HepG2 (cell line): ENCODE results near the gene RPRD1A. TPM values are rescaled to one million over a fixed set of nuclear protein-coding genes. Genes with fewer than 3 reads are reported as not detected.

Experiments used
- AGO2 ChIP-seq: fragments of 200-400 bp; formaldehyde crosslinking; optimal IDR thresholded peaks from 2 replicates; pipeline ENCODE3; 2017; ENCODE audit warnings: mild to moderate bottlenecking, low read depth, low read length, moderate library complexity
- DR1 ChIP-seq: sonication (generic); formaldehyde crosslinking; IDR thresholded peaks from 2 replicates; pipeline ENCODE4 v1.8.0; 2021; ENCODE audit warnings: mild to moderate bottlenecking, missing genetic modification reagents, inconsistent platforms
- FOXO4 ChIP-seq: sonication (generic); formaldehyde crosslinking; conservative IDR thresholded peaks from 2 replicates; pipeline ENCODE4 v1.8.1; 2023; ENCODE audit warnings: missing genetic modification reagents
- HES4 ChIP-seq: sonication (generic); formaldehyde crosslinking; IDR thresholded peaks from 2 replicates; pipeline ENCODE4 v1.9.0; 2021; ENCODE audit warnings: mild to moderate bottlenecking, missing genetic modification reagents, borderline replicate concordance
- HNF1A ChIP-seq, 2 experiments: sonication (generic) in 1 of 2; formaldehyde crosslinking in 1 of 2; IDR thresholded peaks; 2 replicates each; pipeline versions ENCODE4 v1.4.0 to v1.6.1; 2016 to 2020; ENCODE audit warnings: borderline replicate concordance in 1 of 2, low read depth in 1 of 2, mild to moderate bottlenecking in 1 of 2, missing genetic modification reagents in 1 of 2
- HNF1B ChIP-seq: sonication (generic); formaldehyde crosslinking; IDR thresholded peaks from 2 replicates; pipeline ENCODE4 v1.5.1; 2020; ENCODE audit warnings: mild to moderate bottlenecking, moderate library complexity, missing genetic modification reagents
- NR0B2 ChIP-seq: sonication (generic); formaldehyde crosslinking; IDR thresholded peaks from 2 replicates; pipeline ENCODE4 v1.4.0; 2020; ENCODE audit warnings: mild to moderate bottlenecking, missing genetic modification reagents
- SMC3 ChIP-seq: IDR thresholded peaks from 2 replicates; pipeline ENCODE4 v1.6.1; 2011; ENCODE audit warnings: low read length, improper control_type of control experiment
- THAP7 ChIP-seq: sonication (generic); formaldehyde crosslinking; IDR thresholded peaks from 2 replicates; pipeline ENCODE4 v1.8.1; 2023; ENCODE audit warnings: mild to moderate bottlenecking, missing genetic modification reagents
- USF2 ChIP-seq, 2 experiments: sonication (generic) in 1 of 2; formaldehyde crosslinking in 1 of 2; IDR thresholded peaks; 2 replicates each; pipeline versions ENCODE4 v1.5.1 to v1.6.1; 2011 to 2020; ENCODE audit warnings: borderline replicate concordance in 1 of 2, low read depth in 1 of 2, low read length in 1 of 2, mild to moderate bottlenecking in 1 of 2, missing genetic modification reagents in 1 of 2, moderate library complexity in 1 of 2
- ZNF230 ChIP-seq: sonication (generic); formaldehyde crosslinking; IDR thresholded peaks from 2 replicates; pipeline ENCODE4 v1.4.0; 2020; ENCODE audit warnings: mild to moderate bottlenecking, missing genetic modification reagents
- ZNF253 ChIP-seq: sonication (generic); formaldehyde crosslinking; IDR thresholded peaks from 2 replicates; pipeline ENCODE4 v1.8.0; 2022; ENCODE audit warnings: mild to moderate bottlenecking, missing genetic modification reagents, borderline replicate concordance
- ZNF292 ChIP-seq: sonication (generic); formaldehyde crosslinking; IDR thresholded peaks from 2 replicates; pipeline ENCODE4 v1.8.1; 2022; ENCODE audit warnings: mild to moderate bottlenecking, low read depth, missing genetic modification reagents, borderline replicate concordance
- ZNF7 ChIP-seq: IDR thresholded peaks from 2 replicates; pipeline ENCODE4 v1.6.1; 2016; ENCODE audit warnings: missing biosample characterization, missing genetic modification reagents
- ZNF776 ChIP-seq: sonication (generic); formaldehyde crosslinking; IDR thresholded peaks from 2 replicates; pipeline ENCODE4 v1.4.0; 2020; ENCODE audit warnings: mild to moderate bottlenecking, missing genetic modification reagents
- polyA plus RNA-seq, 8 experiments: library from polyadenylated mRNA; depleted of rRNA in 3 of 8; stranded (reverse) in 7 of 8; unstranded in 1 of 8; fragments of >200 nt; fragmentation: Illumina TruSeq in 4 of 8; extraction: Trizol in 4 of 8; gene quantifications; 2 replicates each; pipeline versions ENCODE4 v1.2.1 to v1.2.3, GENCODE V29; 2011 to 2016; ENCODE audit warnings: low read depth in 4 of 8, missing spikeins in 1 of 8, mixed read lengths in 1 of 8; ENCODE audit not compliant: insufficient read depth in 1 of 8
- total RNA-seq, 5 experiments: library from RNA; depleted of rRNA; stranded (reverse); fragments of >200 nt; fragmentation: Illumina TruSeq; extraction: Trizol; gene quantifications; 2 replicates each; pipeline ENCODE4 v1.2.3, GENCODE V29; 2016; ENCODE audit warnings: low read depth in 1 of 5

Gene RPRD1A
- total and polyA plus RNA-seq, 2 of the 13 experiments (the other 11 are each of a cell fraction or from before 2014, with no cell fraction given): 42.5 to 78.2 TPM

GRCh38 chr18:35972197-35973000 is 95.0 kb downstream of the RPRD1A start, which contains the start of gene RMP24 (continued):
- 0 out of 2 replicates have a peak, but pooled peaks have one; percentile 50 for TF ChIP-seq ZNF253 (CRISPR knock-in tag)
- TF ChIP-seq HES4 (CRISPR knock-in tag): 0 out of 2 replicates have a peak, but pooled peaks have one; percentile 84
- TF ChIP-seq HNF1B (CRISPR knock-in tag): peak; percentile 58; the same call in 1 of the 2 replicates
- no peak for TF ChIP-seq USF2 (IDR thresholded peaks at IDR 0.05; ENCODE audit: low read depth, low read length)
- no peak for TF ChIP-seq USF2 (CRISPR knock-in tag; IDR thresholded peaks at IDR 0.05; ENCODE audit: borderline replicate concordance)
- TF ChIP-seq FOXO4: no peak
- TF ChIP-seq THAP7 (CRISPR knock-in tag): 0 out of 2 replicates have a peak, but pooled peaks have one; percentile 62
- peak; percentile 53 for TF ChIP-seq NR0B2 (CRISPR knock-in tag)
- peak; percentile 67 for TF ChIP-seq DR1 (CRISPR knock-in tag)
- TF ChIP-seq HNF1A (IDR thresholded peaks at IDR 0.05; ENCODE audit: low read depth): peak; percentile 57; the same call in 1 of the 2 replicates
- TF ChIP-seq HNF1A (CRISPR knock-in tag; IDR thresholded peaks at IDR 0.05; ENCODE audit: borderline replicate concordance): peak; percentile 53; the same call in 1 of the 2 replicates
- TF ChIP-seq ZNF7 (CRISPR knock-in tag): no peak
- peak; percentile 45 for TF ChIP-seq AGO2
- TF ChIP-seq ZNF230 (CRISPR knock-in tag): no peak; the same call in 1 of the 2 replicates
- TF ChIP-seq ZNF292 (CRISPR knock-in tag): peak; percentile 92
- 0 out of 2 replicates have a peak, but pooled peaks have one; percentile 57 for TF ChIP-seq ZNF776 (CRISPR knock-in tag)
- no peak; the same call in 1 of the 2 replicates for TF ChIP-seq SMC3
